ENCODE data around the gene SEPTIN5. TPM values are rescaled to one million over a fixed set of nuclear protein-coding genes. Genes with fewer than 3 reads are reported as not detected.

SEPTIN5 gene
- total and polyA plus RNA-seq, 9 of the 15 experiments (the other 6 are each of a cell fraction or from before 2014, with no cell fraction given) = 0.03 to 195 (median 119) TPM

DNA sequence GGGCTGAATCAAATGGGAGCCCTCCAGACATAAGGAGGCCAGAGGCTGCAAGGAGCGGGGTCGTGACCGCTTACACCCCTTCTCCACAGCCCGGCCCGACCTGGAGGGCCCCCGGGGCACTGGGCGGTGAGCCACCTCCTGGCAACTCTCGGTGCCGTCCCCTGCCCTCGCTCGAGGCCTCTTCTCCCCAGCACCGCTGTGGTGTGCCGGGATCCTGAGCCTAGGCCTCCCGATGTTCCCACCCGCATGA is 8.6 kb downstream of the SEPTIN5 start (continued):
- TF ChIP-seq, protein P1, sequence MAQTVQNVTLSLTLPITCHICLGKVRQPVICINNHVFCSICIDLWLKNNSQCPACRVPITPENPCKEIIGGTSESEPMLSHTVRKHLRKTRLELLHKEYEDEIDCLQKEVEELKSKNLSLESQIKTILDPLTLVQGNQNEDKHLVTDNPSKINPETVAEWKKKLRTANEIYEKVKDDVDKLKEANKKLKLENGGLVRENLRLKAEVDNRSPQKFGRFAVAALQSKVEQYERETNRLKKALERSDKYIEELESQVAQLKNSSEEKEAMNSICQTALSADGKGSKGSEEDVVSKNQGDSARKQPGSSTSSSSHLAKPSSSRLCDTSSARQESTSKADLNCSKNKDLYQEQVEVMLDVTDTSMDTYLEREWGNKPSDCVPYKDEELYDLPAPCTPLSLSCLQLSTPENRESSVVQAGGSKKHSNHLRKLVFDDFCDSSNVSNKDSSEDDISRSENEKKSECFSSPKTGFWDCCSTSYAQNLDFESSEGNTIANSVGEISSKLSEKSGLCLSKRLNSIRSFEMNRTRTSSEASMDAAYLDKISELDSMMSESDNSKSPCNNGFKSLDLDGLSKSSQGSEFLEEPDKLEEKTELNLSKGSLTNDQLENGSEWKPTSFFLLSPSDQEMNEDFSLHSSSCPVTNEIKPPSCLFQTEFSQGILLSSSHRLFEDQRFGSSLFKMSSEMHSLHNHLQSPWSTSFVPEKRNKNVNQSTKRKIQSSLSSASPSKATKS (CRISPR knock-in tag; IDR thresholded peaks at IDR 0.05) = 0 out of 2 replicates have a peak, but pooled peaks have one; percentile 2
- TF ChIP-seq CEBPG (CRISPR knock-in tag; IDR thresholded peaks at IDR 0.05) = no peak
- TF ChIP-seq CEBPG (tag; conservative IDR thresholded peaks at IDR 0.05 in 1 of 2, IDR thresholded peaks at IDR 0.05 in 1 of 2) = no peak
- TF ChIP-seq ZNF197 (CRISPR knock-in tag; IDR thresholded peaks at IDR 0.05; ENCODE audit: low read depth) = no peak
- TF ChIP-seq, protein P2, sequence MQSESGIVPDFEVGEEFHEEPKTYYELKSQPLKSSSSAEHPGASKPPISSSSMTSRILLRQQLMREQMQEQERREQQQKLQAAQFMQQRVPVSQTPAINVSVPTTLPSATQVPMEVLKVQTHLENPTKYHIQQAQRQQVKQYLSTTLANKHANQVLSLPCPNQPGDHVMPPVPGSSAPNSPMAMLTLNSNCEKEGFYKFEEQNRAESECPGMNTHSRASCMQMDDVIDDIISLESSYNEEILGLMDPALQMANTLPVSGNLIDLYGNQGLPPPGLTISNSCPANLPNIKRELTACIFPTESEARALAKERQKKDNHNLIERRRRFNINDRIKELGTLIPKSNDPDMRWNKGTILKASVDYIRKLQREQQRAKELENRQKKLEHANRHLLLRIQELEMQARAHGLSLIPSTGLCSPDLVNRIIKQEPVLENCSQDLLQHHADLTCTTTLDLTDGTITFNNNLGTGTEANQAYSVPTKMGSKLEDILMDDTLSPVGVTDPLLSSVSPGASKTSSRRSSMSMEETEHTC (IDR thresholded peaks at IDR 0.05) = no peak
- TF ChIP-seq, protein P3, sequence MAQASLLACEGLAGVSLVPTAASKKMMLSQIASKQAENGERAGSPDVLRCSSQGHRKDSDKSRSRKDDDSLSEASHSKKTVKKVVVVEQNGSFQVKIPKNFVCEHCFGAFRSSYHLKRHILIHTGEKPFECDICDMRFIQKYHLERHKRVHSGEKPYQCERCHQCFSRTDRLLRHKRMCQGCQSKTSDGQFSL (CRISPR knock-in tag; IDR thresholded peaks at IDR 0.05) = no peak
- TF ChIP-seq, protein P3 (tag; IDR thresholded peaks at IDR 0.05) = peak in 1 of 2 experiments; percentile 82; a peak in 2 of 4 replicates
- TF ChIP-seq GATAD2B (IDR thresholded peaks at IDR 0.05; ENCODE audit: borderline replicate concordance) = no peak
- TF ChIP-seq MEF2D (tag; conservative IDR thresholded peaks at IDR 0.05; ENCODE audit: low read depth) = no peak
- TF ChIP-seq TAF15 (IDR thresholded peaks at IDR 0.05; ENCODE audit: low read depth, low read length) = peak; percentile 87
- TF ChIP-seq ARHGAP35 (IDR thresholded peaks at IDR 0.05; ENCODE audit: partially characterized antibody) = peak; percentile 79
- TF ChIP-seq, protein P4, sequence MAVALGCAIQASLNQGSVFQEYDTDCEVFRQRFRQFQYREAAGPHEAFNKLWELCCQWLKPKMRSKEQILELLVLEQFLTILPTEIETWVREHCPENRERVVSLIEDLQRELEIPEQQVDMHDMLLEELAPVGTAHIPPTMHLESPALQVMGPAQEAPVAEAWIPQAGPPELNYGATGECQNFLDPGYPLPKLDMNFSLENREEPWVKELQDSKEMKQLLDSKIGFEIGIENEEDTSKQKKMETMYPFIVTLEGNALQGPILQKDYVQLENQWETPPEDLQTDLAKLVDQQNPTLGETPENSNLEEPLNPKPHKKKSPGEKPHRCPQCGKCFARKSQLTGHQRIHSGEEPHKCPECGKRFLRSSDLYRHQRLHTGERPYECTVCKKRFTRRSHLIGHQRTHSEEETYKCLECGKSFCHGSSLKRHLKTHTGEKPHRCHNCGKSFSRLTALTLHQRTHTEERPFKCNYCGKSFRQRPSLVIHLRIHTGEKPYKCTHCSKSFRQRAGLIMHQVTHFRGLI (CRISPR knock-in tag; IDR thresholded peaks at IDR 0.05) = no peak
- peak; percentile 93; the same call in 1 of the 2 replicates for TF ChIP-seq SMARCA5 (IDR thresholded peaks at IDR 0.05)
- TF ChIP-seq CHD1 (IDR thresholded peaks at IDR 0.05; ENCODE audit: low read length) = peak; percentile 24
- no peak for TF ChIP-seq E2F3 (CRISPR knock-in tag; IDR thresholded peaks at IDR 0.05)
- TF ChIP-seq ZNF253 (CRISPR knock-in tag; conservative IDR thresholded peaks at IDR 0.05) = peak; percentile 26; the same call in 1 of the 2 replicates
- TF ChIP-seq LARP7 (IDR thresholded peaks at IDR 0.05) = peak; percentile 87; the same call in 1 of the 2 replicates
- no peak for TF ChIP-seq ZFP1 (CRISPR knock-in tag; IDR thresholded peaks at IDR 0.05)
